GM19452 (cell line): ENCODE data around the gene PRSS56.

ENCODE experiments used
- ATAC-seq: cut with Tn5 transposase; IDR thresholded peaks from one replicate; pipeline ENCODE4 v1.9.1; 2021; ENCODE audit not compliant: unreplicated experiment

The PRSS56 gene

GRCh38 chr2:232519581-232520438 is at the start of gene PRSS56:
TSS of gene PRSS56 (plus strand) at chr2:232520388. CDS start at chr2:232520599, 211 bp downstream.
- no peak for ATAC-seq

GRCh38 chr2:232473467-232473890 is 46.7 kb upstream of the PRSS56 start:
- ATAC-seq = no peak

- no peak for ATAC-seq
Measured at GRCh38 chr2:232476045-232476444, 44.1 kb upstream of the PRSS56 start.

- ATAC-seq = no peak
Measured at GRCh38 chr2:232476791-232477190, 43.4 kb upstream of the PRSS56 start.

GRCh38 chr2:232477751-232478510 is 42.3 kb upstream of the PRSS56 start:
- ATAC-seq = no peak

- ATAC-seq = no peak
Measured at GRCh38 chr2:232478571-232479340, 41.4 kb upstream of the PRSS56 start.

GRCh38 chr2:232479341-232480200 is 40.6 kb upstream of the PRSS56 start:
- ATAC-seq = no peak

GRCh38 chr2:232480201-232481190 is 39.7 kb upstream of the PRSS56 start:
- ATAC-seq = no peak

GRCh38 chr2:232481322-232482140 is 38.7 kb upstream of the PRSS56 start:
- no peak for ATAC-seq

- ATAC-seq = no peak
Measured at GRCh38 chr2:232482301-232483238, 37.6 kb upstream of the PRSS56 start.

- ATAC-seq = no peak
Measured at GRCh38 chr2:232483311-232483922, 36.8 kb upstream of the PRSS56 start.

GRCh38 chr2:232483923-232484627 is 36.1 kb upstream of the PRSS56 start:
- ATAC-seq = no peak

- no peak for ATAC-seq
Measured at GRCh38 chr2:232484628-232485347, 35.4 kb upstream of the PRSS56 start.

- no peak for ATAC-seq
Measured at GRCh38 chr2:232485348-232485756, 34.8 kb upstream of the PRSS56 start.

GRCh38 chr2:232485757-232486557 is 34.2 kb upstream of the PRSS56 start:
- no peak for ATAC-seq
